Hematopoietic multipotent progenitor cell treated with erythropoietin and hydrocortisone succinate and interleukin-3 and kit ligand, for 17 days (in vitro differentiated cells): Measurements from ENCODE around the gene PTBP3.
"Not testable (repeated sequence)": the region's sequence is repeated elsewhere in the genome, so short reads cannot be mapped to it uniquely, and the experiment has no call there.

Experiments used
- DNase-seq: peaks from one replicate; pipeline ENCODE4 v3.0.0-alpha.2; 2015; ENCODE audit warnings: low spot score

Gene PTBP3

GRCh38 chr9:112200711-112201110 is 132.7 kb downstream of the PTBP3 start:
- no peak for DNase-seq

DNA sequence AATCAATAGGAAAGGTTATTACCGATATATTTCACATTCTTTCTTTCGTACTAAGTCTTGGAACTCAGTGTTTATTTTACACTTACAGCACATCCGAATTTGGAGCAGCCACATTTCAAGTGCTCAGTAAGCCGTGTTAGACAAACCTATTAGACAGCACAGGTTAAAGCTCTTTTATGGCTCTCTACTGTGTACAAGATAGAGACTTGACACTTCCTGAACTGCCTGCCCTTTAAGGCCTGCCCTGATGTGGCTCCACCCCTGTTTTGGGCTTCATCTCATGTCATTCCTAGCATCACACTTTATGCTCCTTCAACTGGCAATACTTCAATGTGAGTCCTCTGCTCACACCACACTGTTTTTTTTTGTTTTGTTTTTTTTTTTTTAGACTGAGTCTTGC is 134.8 kb downstream of the PTBP3 start:
- DNase-seq, result no peak

- no peak for DNase-seq
Measured at GRCh38 chr9:112194969-112195431, 138.4 kb downstream of the PTBP3 start.

- no peak for DNase-seq
Measured at GRCh38 chr9:112193572-112194288, 139.7 kb downstream of the PTBP3 start.

- DNase-seq, result not testable (repeated sequence)
Measured at GRCh38 chr9:112190320-112190719, 143.1 kb downstream of the PTBP3 start.

DNA sequence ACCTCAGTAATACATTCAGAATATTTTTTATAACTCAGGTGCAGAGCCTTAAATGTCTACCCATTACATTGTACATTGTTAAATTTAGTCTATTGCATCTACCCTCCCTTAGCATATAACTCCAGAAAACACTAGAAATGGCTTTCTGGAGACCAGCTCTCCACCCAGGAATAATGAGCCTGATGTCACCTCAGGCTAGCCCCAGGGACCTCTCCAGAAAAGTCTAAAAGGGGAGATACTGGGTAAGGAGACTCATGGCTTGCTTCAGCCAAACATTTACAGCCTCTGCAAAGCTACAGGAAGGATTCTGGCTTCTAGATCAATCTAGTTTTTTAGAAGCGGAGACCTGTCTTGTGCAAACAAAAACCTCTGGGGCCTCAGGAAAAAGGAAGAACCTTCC is 144.5 kb downstream of the PTBP3 start:
- no peak for DNase-seq

DNA sequence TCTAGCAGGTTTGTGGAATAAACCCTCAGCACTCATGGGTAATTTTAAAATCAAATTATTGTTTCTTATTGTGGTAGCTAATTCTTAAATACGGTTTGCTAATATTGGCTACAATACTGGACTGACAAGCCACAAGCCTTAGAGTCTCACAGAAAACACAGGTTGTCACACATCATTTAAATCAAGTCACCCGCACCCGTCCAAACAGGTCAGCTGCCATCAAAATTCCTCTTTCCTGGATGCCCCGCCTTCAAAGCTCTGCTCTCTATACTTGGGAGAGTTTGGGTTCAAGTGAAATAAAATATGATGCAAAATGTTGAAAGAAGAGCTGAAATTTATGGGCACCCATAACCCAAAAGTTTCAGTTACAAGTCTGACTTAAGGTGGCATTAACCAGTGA is 146.0 kb downstream of the PTBP3 start:
- no peak for DNase-seq

DNA sequence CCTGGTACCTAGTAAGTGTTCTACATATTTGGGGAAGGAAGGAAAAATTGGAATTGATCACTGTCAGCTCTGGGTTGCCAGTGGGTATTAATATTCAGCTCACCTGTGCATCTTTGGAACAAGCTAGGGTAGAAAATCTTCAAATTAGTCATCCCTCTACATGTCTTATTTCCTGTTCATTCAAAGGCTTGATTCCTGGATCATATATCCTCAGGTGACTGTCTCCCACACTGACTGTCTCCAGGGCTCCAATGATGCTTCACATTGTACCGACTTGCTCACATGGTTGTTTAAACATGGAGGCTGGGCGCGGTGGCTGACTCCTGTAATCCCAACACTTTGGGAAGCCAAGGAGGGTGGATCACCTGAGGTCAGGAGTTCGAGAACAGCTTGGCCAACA is 146.7 kb downstream of the PTBP3 start:
- no peak for DNase-seq

GRCh38 chr9:112184946-112185345 is 148.5 kb downstream of the PTBP3 start:
- DNase-seq, result no peak

DNA sequence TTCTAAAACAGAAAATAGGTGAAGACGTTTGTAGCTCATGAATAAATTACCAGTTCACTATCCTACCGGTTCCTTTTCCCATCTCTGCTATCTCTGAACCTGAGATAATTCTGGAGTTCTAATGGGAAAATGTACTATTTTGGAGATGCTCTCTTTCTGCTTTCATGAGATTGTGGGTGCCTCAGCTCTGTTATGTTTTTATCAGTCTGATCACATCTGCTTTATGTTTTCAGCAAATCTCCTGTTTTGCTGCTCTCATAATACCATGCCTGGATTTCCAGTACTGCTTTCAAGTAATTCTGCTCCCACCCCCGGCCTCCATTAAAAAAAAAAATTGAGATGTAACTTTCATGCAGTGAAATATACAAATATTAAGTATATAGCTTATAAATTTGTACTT is 149.2 kb downstream of the PTBP3 start:
- no peak for DNase-seq

GRCh38 chr9:112180387-112180881 is 153.0 kb downstream of the PTBP3 start:
- no peak for DNase-seq

GRCh38 chr9:112179816-112180215 is 153.6 kb downstream of the PTBP3 start:
- DNase-seq, result no peak

GRCh38 chr9:112176524-112176923 is 156.9 kb downstream of the PTBP3 start:
- no peak for DNase-seq

- DNase-seq, result no peak
Measured at GRCh38 chr9:112175796-112176315, 157.6 kb downstream of the PTBP3 start.

GRCh38 chr9:112174965-112175795 is 158.2 kb downstream of the PTBP3 start, which contains the start of gene SUSD1:
Gene SUSD1 (minus strand): TSS chr9:112175297. CDS start chr9:112175235, 62 bp downstream.
- no peak for DNase-seq

- DNase-seq, result peak; percentile 25
Measured at GRCh38 chr9:112174222-112174964, 159.0 kb downstream of the PTBP3 start.

GRCh38 chr9:112173489-112174221 is 159.8 kb downstream of the PTBP3 start:
- no peak for DNase-seq

GRCh38 chr9:112170968-112171367 is 162.5 kb downstream of the PTBP3 start:
- no peak for DNase-seq

GRCh38 chr9:112170235-112170634 is 163.2 kb downstream of the PTBP3 start:
- no peak for DNase-seq

- no peak for DNase-seq
Measured at GRCh38 chr9:112169368-112169767, 164.1 kb downstream of the PTBP3 start.

DNA sequence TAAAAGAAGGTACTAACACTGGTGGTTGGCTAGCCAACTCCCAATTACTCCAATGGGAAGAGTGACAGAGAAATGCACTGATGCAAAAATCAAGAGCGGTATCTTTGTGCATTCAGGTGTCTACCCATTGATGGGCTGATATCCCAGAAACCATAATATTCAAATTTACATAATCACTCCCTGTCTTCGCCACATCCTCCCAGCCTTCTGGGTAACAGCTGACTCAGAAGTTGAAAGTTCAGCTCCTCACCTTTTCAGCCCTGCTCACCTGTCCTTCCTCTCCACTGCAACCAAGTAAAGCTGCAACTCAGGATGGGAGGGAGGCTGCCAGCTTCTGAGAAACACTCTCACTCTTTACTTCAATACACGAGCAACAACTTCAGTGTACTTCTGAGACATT is 165.2 kb downstream of the PTBP3 start:
- no peak for DNase-seq
